Skeletal muscle tissue (tissue), 4 donors: ENCODE measurements around the gene UST. TPM values are rescaled to one million over a fixed set of nuclear protein-coding genes. Genes with fewer than 3 reads are reported as not detected.
A peak's percentile ranks its signal among the peaks of the same experiment; 100 is the strongest.

Source experiments
- H3K27ac ChIP-seq: one replicate; pipeline ENCODE4 v1.7.0; 2013; ENCODE audit warnings: mild to moderate bottlenecking, low read depth, low read length, inconsistent platforms
- H3K27me3 ChIP-seq, 3 donors: one replicate each; pipeline ENCODE4 v1.7.0; 2013; ENCODE audit warnings: low read length in 3 of 3; ENCODE audit not compliant: control insufficient read depth in 3 of 3, insufficient read depth in 3 of 3
- H3K36me3 ChIP-seq, 3 donors: one replicate each; pipeline ENCODE4 v1.7.0; 2013; ENCODE audit warnings: low read length in 3 of 3; ENCODE audit not compliant: control insufficient read depth in 3 of 3, insufficient read depth in 3 of 3
- H3K4me1 ChIP-seq, 3 donors: one replicate each; pipeline ENCODE4 v1.7.0; 2013; ENCODE audit warnings: low read length in 3 of 3, mild to moderate bottlenecking in 3 of 3; ENCODE audit not compliant: control insufficient read depth in 3 of 3, insufficient read depth in 3 of 3
- H3K4me3 ChIP-seq, 3 donors: one replicate each; pipeline ENCODE4 v1.7.0; 2013; ENCODE audit warnings: low read length in 3 of 3
- H3K9ac ChIP-seq, 3 donors: one replicate each; pipeline ENCODE4 v1.7.0; 2013; ENCODE audit warnings: low read length in 3 of 3, mild to moderate bottlenecking in 3 of 3, moderate library complexity in 2 of 3, low read depth in 1 of 3
- H3K9me3 ChIP-seq, 3 donors: one replicate each; pipeline ENCODE4 v1.7.0; 2013; ENCODE audit warnings: low read length in 3 of 3; ENCODE audit not compliant: control insufficient read depth in 3 of 3
- total RNA-seq: library from RNA; depleted of rRNA; stranded (reverse); fragments of >200 nt; gene quantifications from one replicate; pipeline ENCODE4 v1.2.3, GENCODE V29; 2014
- donor health status: Osteomylitis.

Gene UST
- total RNA-seq, 1 donor from 2014 or later: 14.6 TPM

- no peaks in the 10 kb centered on the region for H3K9me3 ChIP-seq
- no peaks in the 10 kb centered on the region for H3K36me3 ChIP-seq
- no peak overlapping the region for H3K9ac ChIP-seq
- H3K4me3 ChIP-seq: no peak overlapping the region
- no peaks in the 10 kb centered on the region for H3K27me3 ChIP-seq
- no peaks in the 10 kb centered on the region for H3K4me1 ChIP-seq
- no peak overlapping the region for H3K27ac ChIP-seq
Observed at GRCh38 chr6:148984531-148985056, 237.8 kb downstream of the UST start.

- H3K9ac ChIP-seq: no peak overlapping the region
- H3K27ac ChIP-seq: no peak overlapping the region
- H3K4me1 ChIP-seq: no peaks in the 10 kb centered on the region
- no peaks in the 10 kb centered on the region for H3K27me3 ChIP-seq
- no peaks in the 10 kb centered on the region for H3K9me3 ChIP-seq
- no peak overlapping the region for H3K4me3 ChIP-seq
- no peaks in the 10 kb centered on the region for H3K36me3 ChIP-seq
Observed at GRCh38 chr6:148985499-148985898, 238.7 kb downstream of the UST start.

DNA sequence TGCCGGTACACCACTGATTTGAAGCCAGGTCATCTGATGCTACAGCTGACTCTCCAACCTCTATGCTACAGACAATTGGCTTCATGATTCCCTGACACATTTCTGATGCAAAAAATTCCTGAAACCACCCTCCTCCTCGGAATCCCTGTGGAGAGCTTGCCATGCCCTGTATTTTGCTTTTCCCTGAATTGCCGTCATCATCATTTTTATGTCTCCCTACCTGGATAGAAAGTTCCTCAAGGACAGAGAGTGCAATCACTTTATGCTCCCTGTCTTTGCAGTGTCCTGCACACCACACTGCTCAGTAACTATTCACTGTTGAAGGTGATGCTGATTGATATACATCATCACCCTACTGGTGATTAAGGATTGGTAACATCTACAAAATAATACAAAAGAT lies 239.8 kb downstream of the UST start:
- Histone ChIP-seq H3K4me3 (no peak overlapping the region), H3K36me3 (no peaks in the 10 kb centered on the region), H3K9me3 (no peaks in the 10 kb centered on the region), H3K27ac (no peak overlapping the region), H3K27me3 (no peaks in the 10 kb centered on the region), H3K4me1 (no peaks in the 10 kb centered on the region), H3K9ac (no peak overlapping the region)

DNA sequence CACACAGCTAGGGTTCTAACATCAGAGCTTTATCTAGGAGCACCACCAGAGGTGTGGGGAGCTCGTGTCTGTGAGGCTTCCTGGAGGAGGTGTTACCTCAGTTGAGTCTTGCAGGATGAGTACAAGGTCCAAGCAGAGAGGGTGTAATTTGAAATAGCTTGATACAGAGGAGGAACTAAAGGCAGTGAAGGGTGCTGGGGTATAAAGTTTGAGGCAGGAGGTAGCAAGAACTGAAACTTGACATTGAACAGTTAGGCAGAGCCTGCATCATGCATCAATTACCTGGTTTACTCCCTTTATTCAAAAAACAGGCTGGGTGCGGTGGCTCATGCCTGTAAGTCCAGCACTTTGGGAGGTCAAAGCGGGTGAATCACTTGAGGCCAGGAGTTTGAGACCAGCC lies 241.2 kb downstream of the UST start:
- Histone ChIP-seq H3K9me3 (no peaks in the 10 kb centered on the region), H3K27ac (no peak overlapping the region), H3K27me3 (no peaks in the 10 kb centered on the region), H3K4me1 (no peaks in the 10 kb centered on the region), H3K9ac (no peak overlapping the region), H3K36me3 (no peaks in the 10 kb centered on the region), H3K4me3 (no peak overlapping the region)

GRCh38 chr6:148989585-148989984 lies 242.8 kb downstream of the UST start:
- Histone ChIP-seq H3K36me3 (no peaks in the 10 kb centered on the region), H3K27ac (no peak overlapping the region), H3K9ac (no peak overlapping the region), H3K4me3 (no peak overlapping the region), H3K27me3 (no peaks in the 10 kb centered on the region), H3K9me3 (no peaks in the 10 kb centered on the region), H3K4me1 (no peaks in the 10 kb centered on the region)

DNA sequence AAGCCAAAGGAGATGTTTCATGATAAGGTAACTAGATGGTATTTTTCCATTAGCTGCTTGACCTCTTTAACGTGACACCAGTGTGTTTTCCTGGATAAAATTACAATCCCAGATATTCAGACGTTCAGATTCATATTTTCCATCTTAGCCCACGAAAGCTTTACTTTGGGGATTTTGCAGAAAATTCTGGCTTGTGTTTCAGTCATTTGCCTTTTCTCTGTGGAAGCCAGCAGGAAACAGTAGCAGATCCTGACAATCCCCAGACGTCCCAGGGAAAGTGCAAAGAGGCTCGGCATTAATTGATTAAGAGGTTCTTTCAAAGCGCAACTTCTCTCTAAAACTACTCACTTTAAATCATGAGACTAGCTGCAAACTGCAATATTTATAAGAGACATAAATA lies 243.6 kb downstream of the UST start:
- H3K27ac ChIP-seq: no peak overlapping the region
- no peak overlapping the region for H3K4me3 ChIP-seq
- H3K4me1 ChIP-seq: no peaks in the 10 kb centered on the region
- no peaks in the 10 kb centered on the region for H3K36me3 ChIP-seq
- no peaks in the 10 kb centered on the region for H3K27me3 ChIP-seq
- no peaks in the 10 kb centered on the region for H3K9me3 ChIP-seq
- H3K9ac ChIP-seq: no peak overlapping the region

GRCh38 chr6:148996815-148997214 lies 250.0 kb downstream of the UST start:
- no peaks in the 10 kb centered on the region for H3K36me3 ChIP-seq
- peaks cover 8 to 16% (median 15%) of the 10 kb centered on the region in 3 donors for H3K4me1 ChIP-seq
- peaks cover 0 to 5% (median 0%) of the 10 kb centered on the region in 3 donors for H3K9me3 ChIP-seq
- H3K9ac ChIP-seq: no peak overlapping the region
- no peaks in the 10 kb centered on the region for H3K27me3 ChIP-seq
- no peak overlapping the region for H3K27ac ChIP-seq
- no peak overlapping the region for H3K4me3 ChIP-seq

- Histone ChIP-seq H3K27ac (no peak overlapping the region), H3K27me3 (no peaks in the 10 kb centered on the region), H3K9me3 (peaks cover 0 to 5% (median 0%) of the 10 kb centered on the region in 3 donors), H3K4me3 (no peak overlapping the region), H3K36me3 (no peaks in the 10 kb centered on the region), H3K4me1 (peaks cover 8 to 16% (median 15%) of the 10 kb centered on the region in 3 donors), H3K9ac (no peak overlapping the region)
Observed at GRCh38 chr6:148997865-148998264, 251.0 kb downstream of the UST start.

DNA sequence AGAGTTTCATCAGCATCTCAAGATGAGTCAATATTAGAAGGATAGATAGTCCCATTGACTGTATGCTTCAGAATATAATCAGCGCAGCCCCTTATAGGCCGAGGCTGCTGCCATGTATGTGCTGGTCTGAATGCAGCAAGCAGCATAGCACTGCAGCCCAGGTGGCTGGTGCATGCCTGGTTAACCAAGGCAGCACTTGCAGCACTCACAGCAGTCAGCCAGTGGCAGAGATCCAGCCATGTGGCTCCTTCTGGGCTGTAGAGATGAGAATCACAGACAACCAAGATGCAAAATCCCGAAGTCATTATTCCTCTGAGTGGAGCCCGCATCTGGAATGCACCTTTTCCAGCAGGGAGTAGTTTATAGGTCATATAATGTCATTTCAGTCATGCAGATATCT lies 251.9 kb downstream of the UST start:
- no peak overlapping the region for H3K9ac ChIP-seq
- H3K4me3 ChIP-seq: no peak overlapping the region
- no peaks in the 10 kb centered on the region for H3K27me3 ChIP-seq
- peaks cover 8 to 16% (median 15%) of the 10 kb centered on the region in 3 donors for H3K4me1 ChIP-seq
- H3K27ac ChIP-seq: no peak overlapping the region
- no peaks in the 10 kb centered on the region for H3K36me3 ChIP-seq
- peaks cover 0 to 5% (median 0%) of the 10 kb centered on the region in 3 donors for H3K9me3 ChIP-seq

GRCh38 chr6:148999501-148999900 lies 252.7 kb downstream of the UST start:
- Histone ChIP-seq H3K27ac (peak overlapping the region; percentile 39), H3K9ac (no peak overlapping the region)

More at GRCh38 chr6:148999501-148999900, 252.7 kb downstream of the UST start:
- H3K4me3 ChIP-seq: peak overlapping the region in 1 of 3 donors; percentile 30
- H3K4me1 ChIP-seq: peaks cover 8 to 16% (median 15%) of the 10 kb centered on the region in 3 donors
- H3K9me3 ChIP-seq: peaks cover 0 to 5% (median 0%) of the 10 kb centered on the region in 3 donors
- no peaks in the 10 kb centered on the region for H3K36me3 ChIP-seq
- no peaks in the 10 kb centered on the region for H3K27me3 ChIP-seq
